ENCODE results near the gene MAD1L1.
"Not testable (repeated sequence)": the region's sequence is repeated elsewhere in the genome, so short reads cannot be mapped to it uniquely, and the experiment has no call there.

The MAD1L1 gene

GRCh38 chr7:1843921-1844335 lies 388.8 kb downstream of the MAD1L1 start:
- no peaks in the 10 kb centered on the region for H3K9me3 ChIP-seq (ENCODE audit: control insufficient read depth, insufficient read depth, low read length)
- no peaks in the 10 kb centered on the region for H3K27me3 ChIP-seq (ENCODE audit: control insufficient read depth, insufficient read depth, low read length)
- no peaks in the 10 kb centered on the region for H3K4me1 ChIP-seq (ENCODE audit: control insufficient read depth, insufficient read depth, low read length)
- no peak overlapping the region for H3K4me3 ChIP-seq (ENCODE audit: low read depth, low read length)
- H3K27ac ChIP-seq (ENCODE audit: low read depth, low read length), result no peak overlapping the region
- H3K9ac ChIP-seq (ENCODE audit: low read depth, low read length), result no peak overlapping the region
- no peaks in the 10 kb centered on the region for H3K36me3 ChIP-seq (ENCODE audit: control insufficient read depth, insufficient read depth, low read length)

- no peak overlapping the region for H3K9ac ChIP-seq (ENCODE audit: low read depth, low read length)
Measured at GRCh38 chr7:1843271-1843861, 389.4 kb downstream of the MAD1L1 start.

GRCh38 chr7:1842321-1843221 lies 390.2 kb downstream of the MAD1L1 start:
- no peak overlapping the region for H3K27ac ChIP-seq (ENCODE audit: low read depth, low read length)

More at GRCh38 chr7:1843271-1843861, 389.4 kb downstream of the MAD1L1 start:
- Histone ChIP-seq H3K4me3 (ENCODE audit: low read depth, low read length) (no peak overlapping the region), H3K9me3 (ENCODE audit: control insufficient read depth, insufficient read depth, low read length) (no peaks in the 10 kb centered on the region), H3K27me3 (ENCODE audit: control insufficient read depth, insufficient read depth, low read length) (no peaks in the 10 kb centered on the region), H3K4me1 (ENCODE audit: control insufficient read depth, insufficient read depth, low read length) (no peaks in the 10 kb centered on the region), H3K27ac (ENCODE audit: low read depth, low read length) (no peak overlapping the region), H3K36me3 (ENCODE audit: control insufficient read depth, insufficient read depth, low read length) (no peaks in the 10 kb centered on the region)

GRCh38 chr7:1841286-1842021 lies 391.3 kb downstream of the MAD1L1 start:
- H3K4me3 ChIP-seq (ENCODE audit: low read depth, low read length); H3K4me1 ChIP-seq (ENCODE audit: control insufficient read depth, insufficient read depth, low read length); H3K9ac ChIP-seq (ENCODE audit: low read depth, low read length); H3K27ac ChIP-seq (ENCODE audit: low read depth, low read length); H3K27me3 ChIP-seq (ENCODE audit: control insufficient read depth, insufficient read depth, low read length); H3K36me3 ChIP-seq (ENCODE audit: control insufficient read depth, insufficient read depth, low read length); H3K9me3 ChIP-seq (ENCODE audit: control insufficient read depth, insufficient read depth, low read length): not testable (repeated sequence)

More at GRCh38 chr7:1842321-1843221, 390.2 kb downstream of the MAD1L1 start:
- Histone ChIP-seq H3K27me3 (ENCODE audit: control insufficient read depth, insufficient read depth, low read length) (no peaks in the 10 kb centered on the region), H3K9me3 (ENCODE audit: control insufficient read depth, insufficient read depth, low read length) (no peaks in the 10 kb centered on the region), H3K36me3 (ENCODE audit: control insufficient read depth, insufficient read depth, low read length) (no peaks in the 10 kb centered on the region), H3K4me1 (ENCODE audit: control insufficient read depth, insufficient read depth, low read length) (no peaks in the 10 kb centered on the region), H3K4me3 (ENCODE audit: low read depth, low read length) (no peak overlapping the region), H3K9ac (ENCODE audit: low read depth, low read length) (no peak overlapping the region)

- not testable (repeated sequence) for H3K27ac ChIP-seq (ENCODE audit: low read depth, low read length); H3K36me3 ChIP-seq (ENCODE audit: control insufficient read depth, insufficient read depth, low read length); H3K9me3 ChIP-seq (ENCODE audit: control insufficient read depth, insufficient read depth, low read length); H3K27me3 ChIP-seq (ENCODE audit: control insufficient read depth, insufficient read depth, low read length); H3K9ac ChIP-seq (ENCODE audit: low read depth, low read length); H3K4me1 ChIP-seq (ENCODE audit: control insufficient read depth, insufficient read depth, low read length); H3K4me3 ChIP-seq (ENCODE audit: low read depth, low read length)
Measured at GRCh38 chr7:1840744-1841143, 392.0 kb downstream of the MAD1L1 start.

GRCh38 chr7:1839701-1840100 lies 393.0 kb downstream of the MAD1L1 start:
- Histone ChIP-seq H3K4me3 (ENCODE audit: low read depth, low read length) (no peak overlapping the region), H3K9ac (ENCODE audit: low read depth, low read length) (no peak overlapping the region), H3K27me3 (ENCODE audit: control insufficient read depth, insufficient read depth, low read length) (no peaks in the 10 kb centered on the region), H3K4me1 (ENCODE audit: control insufficient read depth, insufficient read depth, low read length) (no peaks in the 10 kb centered on the region), H3K36me3 (ENCODE audit: control insufficient read depth, insufficient read depth, low read length) (no peaks in the 10 kb centered on the region), H3K27ac (ENCODE audit: low read depth, low read length) (no peak overlapping the region), H3K9me3 (ENCODE audit: control insufficient read depth, insufficient read depth, low read length) (no peaks in the 10 kb centered on the region)

GRCh38 chr7:1838911-1839531 lies 393.7 kb downstream of the MAD1L1 start:
- H3K9ac ChIP-seq (ENCODE audit: low read depth, low read length); H3K36me3 ChIP-seq (ENCODE audit: control insufficient read depth, insufficient read depth, low read length); H3K4me1 ChIP-seq (ENCODE audit: control insufficient read depth, insufficient read depth, low read length); H3K9me3 ChIP-seq (ENCODE audit: control insufficient read depth, insufficient read depth, low read length); H3K4me3 ChIP-seq (ENCODE audit: low read depth, low read length); H3K27ac ChIP-seq (ENCODE audit: low read depth, low read length); H3K27me3 ChIP-seq (ENCODE audit: control insufficient read depth, insufficient read depth, low read length): not testable (repeated sequence)

GRCh38 chr7:1838544-1838872 lies 394.2 kb downstream of the MAD1L1 start:
- not testable (repeated sequence) for H3K27me3 ChIP-seq (ENCODE audit: control insufficient read depth, insufficient read depth, low read length); H3K9ac ChIP-seq (ENCODE audit: low read depth, low read length); H3K9me3 ChIP-seq (ENCODE audit: control insufficient read depth, insufficient read depth, low read length); H3K4me1 ChIP-seq (ENCODE audit: control insufficient read depth, insufficient read depth, low read length); H3K36me3 ChIP-seq (ENCODE audit: control insufficient read depth, insufficient read depth, low read length); H3K27ac ChIP-seq (ENCODE audit: low read depth, low read length); H3K4me3 ChIP-seq (ENCODE audit: low read depth, low read length)

- H3K9ac ChIP-seq (ENCODE audit: low read depth, low read length); H3K4me3 ChIP-seq (ENCODE audit: low read depth, low read length): not testable (repeated sequence)
Measured at GRCh38 chr7:1837696-1838543, 394.8 kb downstream of the MAD1L1 start.

GRCh38 chr7:1831933-1832535 lies 400.7 kb downstream of the MAD1L1 start:
- H3K9ac ChIP-seq (ENCODE audit: low read depth, low read length); H3K4me1 ChIP-seq (ENCODE audit: control insufficient read depth, insufficient read depth, low read length); H3K4me3 ChIP-seq (ENCODE audit: low read depth, low read length); H3K27me3 ChIP-seq (ENCODE audit: control insufficient read depth, insufficient read depth, low read length); H3K36me3 ChIP-seq (ENCODE audit: control insufficient read depth, insufficient read depth, low read length); H3K27ac ChIP-seq (ENCODE audit: low read depth, low read length); H3K9me3 ChIP-seq (ENCODE audit: control insufficient read depth, insufficient read depth, low read length): not testable (repeated sequence)

More at GRCh38 chr7:1837696-1838543, 394.8 kb downstream of the MAD1L1 start:
- not testable (repeated sequence) for H3K4me1 ChIP-seq (ENCODE audit: control insufficient read depth, insufficient read depth, low read length); H3K9me3 ChIP-seq (ENCODE audit: control insufficient read depth, insufficient read depth, low read length); H3K27me3 ChIP-seq (ENCODE audit: control insufficient read depth, insufficient read depth, low read length); H3K36me3 ChIP-seq (ENCODE audit: control insufficient read depth, insufficient read depth, low read length); H3K27ac ChIP-seq (ENCODE audit: low read depth, low read length)
